Measurements from ENCODE around the gene RHOB. TPM values are rescaled to one million over a fixed set of nuclear protein-coding genes. Genes with fewer than 3 reads are reported as not detected.

The RHOB gene
- total RNA-seq, 2 donors from 2014 or later = 391 to 554 TPM

DNA sequence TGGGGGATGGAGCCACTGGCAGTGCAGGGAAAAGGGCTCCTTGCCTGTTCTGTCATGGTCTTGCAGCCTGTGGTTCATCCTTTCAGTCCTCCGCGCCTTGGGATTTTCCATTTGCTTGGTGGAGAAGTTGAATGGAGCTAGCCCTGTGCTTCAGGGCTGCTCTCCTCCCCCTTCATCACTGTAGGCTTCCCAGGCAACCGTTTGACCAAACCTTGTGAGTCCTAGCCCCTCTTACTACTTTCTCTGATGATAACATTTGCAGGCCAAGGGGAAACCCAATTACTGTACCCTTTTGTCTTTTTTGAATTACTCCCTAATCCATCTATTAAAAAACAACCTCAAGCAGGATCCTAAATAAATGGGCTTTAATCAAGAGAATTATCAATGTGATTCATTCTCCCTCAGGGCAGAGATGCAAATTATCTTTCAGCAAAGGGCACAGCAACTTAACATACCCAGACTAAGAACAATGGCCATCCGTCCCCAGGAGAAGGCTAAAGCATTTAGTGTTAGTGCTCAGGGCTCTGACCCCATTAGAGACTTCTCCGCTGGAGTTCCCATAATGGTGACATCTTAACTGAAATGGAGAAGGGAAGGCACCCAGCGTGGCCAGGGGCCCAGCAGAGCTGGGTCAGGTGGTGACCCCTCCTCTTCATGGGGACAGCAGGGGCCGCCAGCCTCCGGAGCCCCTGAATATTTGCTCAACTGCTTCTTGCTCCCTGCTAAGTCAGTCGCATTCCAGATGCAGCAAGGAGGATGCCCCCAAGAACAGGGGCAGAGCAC lies 40.7 kb downstream of the RHOB start:
- intact Hi-C loops (cut with DNase I) = no loop called here
- no peak overlapping the region for H3K27ac ChIP-seq
- no peaks in the 10 kb centered on the region for H3K27me3 ChIP-seq (replicated peaks; ENCODE audit: insufficient read depth)
- H3K4me3 ChIP-seq = no peak overlapping the region
- WGBS = 89% methylated on average over 9 of the region's 9 CpGs
- no peaks in the 10 kb centered on the region for H3K36me3 ChIP-seq
- no peaks in the 10 kb centered on the region for H3K4me1 ChIP-seq (replicated peaks)
- TF ChIP-seq, protein P1, sequence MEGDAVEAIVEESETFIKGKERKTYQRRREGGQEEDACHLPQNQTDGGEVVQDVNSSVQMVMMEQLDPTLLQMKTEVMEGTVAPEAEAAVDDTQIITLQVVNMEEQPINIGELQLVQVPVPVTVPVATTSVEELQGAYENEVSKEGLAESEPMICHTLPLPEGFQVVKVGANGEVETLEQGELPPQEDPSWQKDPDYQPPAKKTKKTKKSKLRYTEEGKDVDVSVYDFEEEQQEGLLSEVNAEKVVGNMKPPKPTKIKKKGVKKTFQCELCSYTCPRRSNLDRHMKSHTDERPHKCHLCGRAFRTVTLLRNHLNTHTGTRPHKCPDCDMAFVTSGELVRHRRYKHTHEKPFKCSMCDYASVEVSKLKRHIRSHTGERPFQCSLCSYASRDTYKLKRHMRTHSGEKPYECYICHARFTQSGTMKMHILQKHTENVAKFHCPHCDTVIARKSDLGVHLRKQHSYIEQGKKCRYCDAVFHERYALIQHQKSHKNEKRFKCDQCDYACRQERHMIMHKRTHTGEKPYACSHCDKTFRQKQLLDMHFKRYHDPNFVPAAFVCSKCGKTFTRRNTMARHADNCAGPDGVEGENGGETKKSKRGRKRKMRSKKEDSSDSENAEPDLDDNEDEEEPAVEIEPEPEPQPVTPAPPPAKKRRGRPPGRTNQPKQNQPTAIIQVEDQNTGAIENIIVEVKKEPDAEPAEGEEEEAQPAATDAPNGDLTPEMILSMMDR (IDR thresholded peaks at IDR 0.05) = no peak
- TF ChIP-seq POLR2AphosphoS5 (IDR thresholded peaks at IDR 0.05) (no peak), POLR2A (IDR thresholded peaks at IDR 0.05) (no peak)
- H3K9me3 ChIP-seq = no peaks in the 10 kb centered on the region
- no peak for DNase-seq (ENCODE audit: low spot score)

DNA sequence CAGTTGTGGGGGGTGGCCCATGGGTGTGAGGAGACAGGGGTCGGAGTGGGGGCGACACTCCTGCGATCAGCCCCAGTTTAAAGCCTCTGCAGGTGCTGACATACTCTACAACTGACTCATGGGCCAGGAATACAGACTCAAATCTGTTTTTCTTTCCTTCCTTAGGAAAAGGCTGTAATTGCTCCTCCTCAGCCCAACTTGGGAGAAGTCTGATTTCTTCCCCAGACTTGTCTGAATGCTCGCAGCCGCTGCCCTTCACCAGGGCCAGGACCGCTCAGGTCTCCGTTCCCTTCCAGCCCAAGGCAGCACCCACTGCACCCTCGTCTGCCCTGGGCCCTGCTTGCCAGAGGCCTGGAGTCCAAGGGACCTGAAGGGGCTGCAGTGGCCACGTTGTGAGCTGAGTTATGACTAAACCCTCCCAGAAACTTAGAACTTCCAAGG lies 41.3 kb downstream of the RHOB start:
- Histone ChIP-seq H3K27me3 (replicated peaks; ENCODE audit: insufficient read depth) (no peaks in the 10 kb centered on the region), H3K27ac (no peak overlapping the region), H3K4me3 (no peak overlapping the region), H3K9me3 (no peaks in the 10 kb centered on the region), H3K4me1 (replicated peaks) (no peaks in the 10 kb centered on the region), H3K36me3 (no peaks in the 10 kb centered on the region)
- WGBS = 81% methylated on average over 9 of the region's 9 CpGs
- no peak for DNase-seq (ENCODE audit: low spot score)
- intact Hi-C loops (cut with DNase I) = no loop called here
- TF ChIP-seq, protein P1 (IDR thresholded peaks at IDR 0.05) = no peak
- no peak for TF ChIP-seq POLR2A (IDR thresholded peaks at IDR 0.05)
- TF ChIP-seq POLR2AphosphoS5 (IDR thresholded peaks at IDR 0.05) = no peak

DNA sequence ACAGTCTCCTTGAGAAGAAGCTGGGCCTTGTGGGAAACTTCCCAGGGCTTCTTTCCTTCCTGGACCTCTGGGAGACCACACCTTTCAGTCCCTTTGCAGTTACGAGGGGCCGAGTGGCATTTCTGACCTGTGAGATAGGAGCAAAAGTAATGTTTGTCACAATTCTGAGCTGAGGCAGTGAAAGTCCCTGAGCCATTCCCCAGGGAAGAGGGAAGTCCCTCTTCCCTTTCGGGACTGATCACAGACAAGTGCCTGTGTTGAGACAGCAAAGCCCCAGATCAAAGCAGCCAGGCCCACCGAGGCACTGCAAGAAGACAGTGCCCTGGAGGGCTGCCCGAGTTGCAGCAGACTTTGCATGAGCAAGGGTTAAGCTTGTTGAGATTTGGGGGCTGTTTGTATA lies 41.9 kb downstream of the RHOB start:
- Histone ChIP-seq H3K9me3 (no peaks in the 10 kb centered on the region), H3K27ac (no peak overlapping the region), H3K4me1 (replicated peaks) (no peaks in the 10 kb centered on the region), H3K4me3 (no peak overlapping the region), H3K36me3 (no peaks in the 10 kb centered on the region), H3K27me3 (replicated peaks; ENCODE audit: insufficient read depth) (no peaks in the 10 kb centered on the region)
- no peak for DNase-seq (ENCODE audit: low spot score)
- intact Hi-C loops (cut with DNase I) = no loop called here
- TF ChIP-seq POLR2AphosphoS5 (IDR thresholded peaks at IDR 0.05) (no peak), POLR2A (IDR thresholded peaks at IDR 0.05) (no peak)
- TF ChIP-seq, protein P1 (IDR thresholded peaks at IDR 0.05) = no peak
- WGBS = 81% methylated on average over 5 of the region's 5 CpGs

DNA sequence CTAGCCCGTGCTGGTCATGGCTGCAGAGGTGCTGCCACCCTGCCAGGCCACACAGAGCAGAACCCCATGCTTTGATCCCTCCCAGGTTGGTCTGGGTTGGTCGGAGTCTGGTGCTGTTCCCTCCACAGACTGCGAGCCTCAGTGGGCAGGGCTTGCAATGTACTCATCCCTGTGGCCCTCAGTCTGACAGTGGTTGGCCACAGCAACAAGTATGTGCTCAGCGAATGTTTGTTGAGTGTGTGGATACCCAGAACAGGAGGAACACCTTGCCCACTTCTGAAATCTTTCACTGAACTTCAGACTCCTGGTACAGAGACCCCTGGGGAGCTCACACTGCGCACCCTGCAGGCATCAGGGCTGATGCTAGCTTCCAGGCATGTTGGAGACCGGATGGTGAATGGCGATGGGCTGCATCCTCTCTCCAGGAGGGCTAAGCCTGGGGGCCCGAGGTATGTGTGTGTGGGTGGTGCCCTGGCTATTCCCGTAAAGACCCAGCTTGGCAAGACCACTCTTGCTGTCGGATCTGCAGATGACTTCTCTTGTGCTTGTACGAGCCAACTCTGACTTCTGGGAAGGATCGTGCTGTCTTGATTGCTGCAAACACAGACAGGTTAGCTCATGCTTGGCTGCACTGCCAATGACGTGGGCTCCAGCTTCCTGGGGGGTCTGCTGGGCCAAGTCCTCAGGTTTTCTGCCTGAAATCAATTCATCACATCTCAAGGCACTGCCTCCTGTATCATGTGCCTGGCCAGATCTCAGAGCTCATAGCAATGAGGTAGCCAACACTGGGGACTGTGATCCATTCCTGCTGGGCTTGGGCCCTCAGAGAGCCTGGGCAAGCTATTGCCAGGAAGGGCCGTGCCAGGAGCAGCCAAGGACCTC lies 43.7 kb downstream of the RHOB start:
- 47% methylated on average over 13 of the region's 14 CpGs for WGBS
- peak; percentile 81 for DNase-seq (ENCODE audit: low spot score)

More for the DNA sequence above, 43.7 kb downstream of the RHOB start:
- intact Hi-C loops (cut with DNase I) = no loop called here
- no peaks in the 10 kb centered on the region for H3K9me3 ChIP-seq
- TF ChIP-seq, protein P1 (IDR thresholded peaks at IDR 0.05) = no peak
- peak; percentile 84 for TF ChIP-seq POLR2AphosphoS5 (IDR thresholded peaks at IDR 0.05)
- TF ChIP-seq POLR2A (IDR thresholded peaks at IDR 0.05) = no peak
- no peaks in the 10 kb centered on the region for H3K4me1 ChIP-seq (replicated peaks)
- peak overlapping the region; percentile 34 to 58 for H3K27ac ChIP-seq
- no peaks in the 10 kb centered on the region for H3K27me3 ChIP-seq (replicated peaks; ENCODE audit: insufficient read depth)
- H3K36me3 ChIP-seq = no peaks in the 10 kb centered on the region
- H3K4me3 ChIP-seq = no peak overlapping the region

Data from prostate gland (tissue), 2 donors.